Activated CD8-positive, alpha-beta memory T cell treated with anti-CD3 and anti-CD28 coated beads for 1 hour (primary cell): ENCODE data around the gene STARD7.

Source experiments
- DNase-seq, 2 donors: peaks; one replicate each; pipeline ENCODE4 v3.0.0-alpha.2; 2020; ENCODE audit warnings: low read depth in 1 of 2; ENCODE audit errors: extremely low read depth in 1 of 2

STARD7 gene

DNA sequence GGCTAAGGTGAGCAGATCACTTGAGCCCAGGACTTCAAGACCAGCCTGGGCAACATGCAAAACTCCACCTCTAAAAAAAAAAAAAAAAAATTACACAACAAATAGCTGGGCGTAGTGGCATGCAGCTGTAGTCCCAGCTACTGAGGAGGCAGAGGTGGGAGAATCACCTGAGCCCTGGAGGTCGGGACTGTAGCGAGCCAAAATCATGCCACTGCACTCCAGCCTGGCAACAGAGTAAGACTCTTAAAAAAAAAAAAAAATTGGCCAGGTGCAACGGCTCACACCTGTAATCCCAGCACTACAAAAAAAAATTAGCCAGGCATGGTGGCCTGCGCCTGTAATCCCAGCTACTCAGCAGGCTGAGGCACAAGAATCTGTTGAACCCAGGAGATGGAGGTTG lies 7.3 kb downstream of the STARD7 start:
- DNase-seq: no peak

GRCh38 chr2:96198921-96199320 lies 9.7 kb downstream of the STARD7 start:
- DNase-seq: no peak

- no peak for DNase-seq
Measured at GRCh38 chr2:96197546-96198255, 10.9 kb downstream of the STARD7 start.

DNA sequence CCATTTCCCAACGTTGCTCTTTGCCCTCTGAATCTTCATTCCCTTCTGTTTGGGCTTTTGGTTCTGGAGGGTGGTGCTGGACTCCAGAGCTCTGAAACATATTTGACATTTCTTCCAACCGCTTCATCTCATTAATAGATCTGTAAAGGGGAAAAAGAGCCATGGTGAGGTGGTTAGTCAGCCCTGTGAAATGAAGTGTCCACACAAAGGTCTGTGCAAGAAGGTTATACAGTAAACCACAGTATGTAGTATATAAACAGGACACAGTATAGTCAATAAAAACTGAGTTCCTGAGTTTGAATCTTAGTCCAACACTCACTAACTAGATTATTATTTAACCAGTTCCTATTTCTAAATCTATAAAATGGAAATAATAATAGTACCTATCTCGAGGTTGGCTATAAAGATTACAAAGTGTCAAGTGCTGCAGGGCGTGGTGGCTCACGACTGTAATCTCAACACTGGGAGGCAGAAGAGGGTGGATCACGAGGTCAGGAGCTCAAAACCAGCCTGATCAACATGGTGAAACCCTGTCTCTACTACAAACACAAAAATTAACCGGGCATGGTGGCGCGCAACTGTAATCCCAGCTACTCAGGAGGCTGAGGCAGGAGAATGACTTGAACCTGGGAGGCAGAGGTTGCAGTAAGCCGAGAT lies 13.1 kb downstream of the STARD7 start:
- no peak for DNase-seq

GRCh38 chr2:96191937-96192670 lies 16.5 kb downstream of the STARD7 start:
- DNase-seq: no peak

GRCh38 chr2:96188821-96189526 lies 19.7 kb downstream of the STARD7 start:
- no peak for DNase-seq

GRCh38 chr2:96186562-96186961 lies 22.1 kb downstream of the STARD7 start:
- DNase-seq: no peak

DNA sequence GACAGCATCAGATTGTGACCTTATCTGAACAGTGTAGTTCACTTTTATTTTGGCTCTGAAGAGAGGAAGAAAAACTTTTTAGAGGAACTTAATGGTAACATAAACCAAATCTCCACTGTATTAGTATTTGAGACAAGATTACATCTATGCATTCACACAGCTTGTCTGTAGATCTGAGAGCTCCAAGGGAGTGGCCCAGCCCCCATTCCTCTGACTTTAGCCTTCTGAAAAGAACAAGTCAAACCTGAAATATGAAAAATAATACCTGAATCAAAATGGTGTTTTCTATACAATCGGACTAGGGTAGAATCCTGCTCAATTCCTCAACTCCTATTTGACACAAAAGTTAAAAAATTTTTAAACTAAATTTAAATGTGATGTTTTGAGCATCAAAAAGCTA lies 23.1 kb downstream of the STARD7 start:
- DNase-seq: no peak

GRCh38 chr2:96184989-96185388 lies 23.6 kb downstream of the STARD7 start:
- no peak for DNase-seq

GRCh38 chr2:96184188-96184587 lies 24.4 kb downstream of the STARD7 start:
- DNase-seq: no peak

DNA sequence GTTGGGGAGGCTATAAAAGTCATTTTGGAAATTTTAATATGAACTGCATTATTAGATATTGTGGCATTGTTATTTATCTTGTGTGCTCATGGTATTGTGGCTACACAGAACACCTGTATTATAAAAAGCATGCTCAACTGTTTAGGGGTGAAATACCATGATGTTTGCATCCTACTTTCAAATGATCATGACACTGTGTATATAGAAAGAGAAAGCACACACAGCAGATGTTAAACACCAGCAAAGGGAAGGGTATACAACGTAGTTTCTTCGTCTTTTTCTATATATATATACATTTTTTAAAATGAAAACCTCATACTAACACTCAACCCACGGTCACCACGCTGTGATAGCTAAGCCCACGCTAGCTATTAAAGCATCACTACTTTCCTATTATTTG lies 27.1 kb downstream of the STARD7 start:
- DNase-seq: no peak

DNA sequence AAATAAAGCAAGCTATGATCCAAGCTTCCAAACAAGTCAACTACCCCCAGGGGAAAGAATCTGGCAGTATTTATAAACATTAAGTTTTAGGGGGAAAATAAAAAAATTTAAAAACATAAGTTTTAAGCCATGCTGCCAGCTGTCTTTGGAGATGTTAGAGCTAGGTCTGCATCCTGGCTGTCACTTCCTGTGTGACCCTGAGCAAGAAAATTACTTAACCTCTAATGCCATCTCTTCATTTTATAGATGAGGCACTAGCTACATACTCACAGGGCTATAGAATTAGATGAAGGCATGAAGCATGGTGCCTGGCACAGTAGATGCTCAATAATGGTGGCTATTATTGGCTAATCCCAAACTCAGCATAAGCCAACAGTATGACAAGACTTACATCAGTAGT lies 28.1 kb downstream of the STARD7 start:
- no peak for DNase-seq

DNA sequence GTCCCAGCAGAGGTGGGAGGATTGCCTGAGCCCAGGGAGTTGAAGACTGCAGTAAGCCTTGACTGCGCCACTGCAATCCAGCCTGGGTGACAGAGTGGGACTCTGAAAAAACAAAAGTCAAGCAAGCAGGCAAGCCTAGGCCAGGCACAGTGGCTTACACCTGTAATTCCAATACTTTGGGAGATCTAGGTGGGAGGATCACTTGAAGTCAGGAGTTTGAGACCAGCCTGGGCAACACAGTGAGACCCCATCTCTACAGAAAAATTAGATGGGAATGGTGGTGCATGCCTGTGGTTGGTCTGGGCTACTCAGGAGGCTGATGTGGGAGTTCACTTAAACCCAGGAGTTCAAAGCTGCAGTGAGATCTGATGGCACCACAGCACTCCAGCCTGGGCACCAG lies 28.6 kb downstream of the STARD7 start:
- no peak for DNase-seq

DNA sequence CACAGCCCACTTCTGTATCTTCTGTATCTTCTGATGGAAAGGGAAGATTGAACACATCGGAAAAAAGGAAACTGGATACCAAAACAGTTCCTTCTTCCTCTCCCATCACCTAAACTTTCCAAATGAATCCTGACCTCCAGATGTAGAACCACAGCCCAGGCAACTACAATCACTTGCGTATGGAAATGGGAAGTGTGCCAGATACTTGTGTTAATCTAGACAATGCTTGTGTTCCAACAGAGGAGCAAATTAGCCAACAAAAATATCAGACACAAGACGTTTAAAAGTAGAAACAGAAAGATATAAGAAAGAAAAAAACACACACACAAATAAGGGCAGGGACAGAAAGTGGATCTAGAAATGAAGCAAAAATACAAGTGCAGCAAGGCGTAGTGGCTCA lies 32.0 kb downstream of the STARD7 start:
- DNase-seq: no peak

- DNase-seq: no peak
Measured at GRCh38 chr2:96175951-96176350, 32.7 kb downstream of the STARD7 start.

DNA sequence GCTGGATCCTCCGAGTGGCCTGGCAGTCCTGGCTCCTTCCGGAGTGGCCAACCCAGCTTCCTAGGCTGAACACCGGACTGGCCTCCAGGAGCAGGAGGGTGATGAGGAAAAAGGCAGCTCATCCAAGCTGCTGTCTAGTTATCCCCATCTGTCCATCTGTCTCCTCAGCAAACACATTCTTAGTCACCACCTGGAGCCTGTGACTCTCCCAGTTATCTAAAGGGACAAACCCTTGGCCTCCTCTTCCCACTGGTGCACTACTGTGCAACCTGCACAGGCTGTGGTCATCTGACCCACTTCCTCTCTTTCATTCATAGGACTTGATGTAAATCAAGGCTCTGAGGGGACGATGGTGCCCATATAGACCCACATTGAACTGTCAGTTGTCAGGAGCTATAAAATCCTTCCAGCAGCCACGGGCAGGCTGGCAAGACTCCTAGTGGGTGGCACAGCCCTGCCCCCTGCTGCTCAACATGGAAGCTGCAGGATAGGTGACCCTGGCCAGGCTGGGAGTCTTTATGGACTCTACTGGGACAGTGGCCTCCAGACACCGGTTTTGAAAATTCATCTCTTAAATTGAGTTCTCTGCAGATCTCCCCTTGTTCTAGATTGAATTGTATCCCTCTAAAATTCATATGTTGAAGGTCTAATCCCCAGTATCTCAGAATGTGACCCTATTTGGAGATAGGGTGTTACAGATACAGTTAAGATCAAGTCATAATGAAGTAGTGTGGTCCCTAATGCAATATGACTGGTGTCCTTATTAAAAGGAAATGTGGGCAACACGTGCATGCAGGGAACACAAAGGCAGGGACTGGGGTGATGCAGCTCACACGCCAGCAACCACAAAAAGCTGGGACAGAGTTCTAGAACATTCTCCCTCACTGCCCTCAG lies 34.1 kb downstream of the STARD7 start:
- peak; percentile 67 to 72 for DNase-seq

DNA sequence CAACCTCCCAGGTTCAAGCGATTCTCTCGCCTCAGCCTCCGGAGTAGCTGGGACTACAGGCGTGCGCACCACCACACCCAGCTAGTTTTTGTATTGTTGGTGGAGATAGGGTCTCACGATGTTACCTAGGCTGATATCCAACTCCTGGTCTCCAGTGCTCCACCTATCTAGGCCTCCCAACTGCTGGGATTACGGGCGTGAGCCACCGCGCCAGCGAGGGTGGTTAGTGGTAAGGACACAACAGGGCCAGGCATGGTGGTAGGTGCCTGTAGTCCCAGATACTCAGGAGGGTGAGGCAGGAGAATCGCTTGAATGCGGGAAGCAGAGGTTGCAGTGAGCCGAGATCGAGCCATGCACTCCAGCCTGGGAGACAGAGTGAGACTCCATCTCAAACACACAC lies 36.8 kb downstream of the STARD7 start:
- DNase-seq: no peak

DNA sequence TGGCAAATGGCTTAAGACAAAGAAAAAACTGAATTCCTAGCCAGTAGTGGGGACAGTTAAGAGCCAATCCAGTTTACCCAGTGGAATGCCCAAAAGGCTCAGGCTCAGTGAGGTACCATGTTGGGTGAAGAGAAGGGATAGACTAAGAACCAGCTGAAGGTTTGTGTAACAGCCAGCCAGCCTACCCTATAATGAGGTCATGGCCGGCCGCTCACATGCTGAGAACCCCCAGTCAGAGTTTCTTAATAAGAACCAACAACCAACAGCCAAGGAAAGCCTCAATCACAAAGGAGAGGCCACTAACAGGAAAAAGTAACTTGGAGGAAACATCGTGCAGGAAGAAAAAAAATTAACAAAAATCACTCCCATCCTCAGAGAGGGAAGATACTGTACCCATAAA lies 38.0 kb downstream of the STARD7 start:
- no peak for DNase-seq

GRCh38 chr2:96169868-96170507 lies 38.6 kb downstream of the STARD7 start:
- no peak for DNase-seq

DNA sequence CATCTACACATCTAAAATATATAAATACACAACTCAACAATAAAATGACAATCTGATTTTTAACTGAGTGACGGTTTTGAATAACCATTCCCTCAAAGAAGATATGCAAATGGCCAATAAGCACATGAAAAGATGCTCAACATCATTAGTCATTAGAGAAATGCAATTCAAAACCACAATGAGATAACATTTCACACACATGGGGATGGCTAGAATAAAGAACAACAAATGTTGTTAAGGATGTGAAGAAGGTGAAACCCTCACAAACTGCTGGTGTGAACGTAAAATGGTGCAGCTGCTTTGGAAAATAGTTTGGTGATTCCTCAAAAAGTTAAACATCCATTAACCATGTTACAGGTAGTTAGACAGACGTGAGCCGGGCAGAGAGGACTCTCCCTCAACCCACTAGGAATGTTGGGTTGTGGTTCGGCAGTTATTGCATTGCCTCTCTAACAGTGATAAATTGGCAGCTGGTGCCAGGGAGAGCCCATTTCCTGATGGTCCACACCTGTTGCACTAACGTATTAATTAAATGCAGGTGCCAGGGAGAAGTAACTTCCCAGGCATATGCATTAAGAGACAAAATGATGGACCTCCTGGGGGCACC lies 41.1 kb downstream of the STARD7 start:
- no peak for DNase-seq
